Parathyroid adenoma (tissue), 2 donors: ENCODE data around the gene TCOF1.

Experiments
- H2AFZ ChIP-seq: fragments of 300-600 bp; sonication (generic); one replicate; pipeline ENCODE4 v1.7.0; 2017; ENCODE audit warnings: antibody characterized with exemption, mild to moderate bottlenecking
- H3K27ac ChIP-seq: fragments of 300-600 bp; sonication (generic); one replicate; pipeline ENCODE4 v1.7.0; 2017
- H3K27me3 ChIP-seq: fragments of 300-600 bp; sonication (generic); one replicate; pipeline ENCODE4 v1.7.0; 2017; ENCODE audit warnings: low read length; ENCODE audit not compliant: control insufficient read depth, insufficient read depth
- H3K36me3 ChIP-seq: fragments of 300-600 bp; sonication (generic); one replicate; pipeline ENCODE4 v1.7.0; 2017; ENCODE audit warnings: low read length; ENCODE audit not compliant: control insufficient read depth, insufficient read depth
- H3K4me1 ChIP-seq: fragments of 300-600 bp; sonication (generic); one replicate; pipeline ENCODE4 v1.7.0; 2017; ENCODE audit warnings: control low read depth
- H3K4me2 ChIP-seq: fragments of 300-600 bp; sonication (generic); one replicate; pipeline ENCODE4 v1.7.0; 2017; ENCODE audit warnings: low read length
- H3K4me3 ChIP-seq: fragments of 300-600 bp; sonication (generic); one replicate; pipeline ENCODE4 v1.7.0; 2017; ENCODE audit warnings: low read depth, low read length
- H3K79me2 ChIP-seq: fragments of 300-600 bp; sonication (generic); one replicate; pipeline ENCODE4 v1.7.0; 2017; ENCODE audit warnings: control low read depth
- H3K9ac ChIP-seq: fragments of 300-600 bp; sonication (generic); one replicate; pipeline ENCODE4 v1.7.0; 2017; ENCODE audit warnings: mild to moderate bottlenecking
- H3K9me3 ChIP-seq: fragments of 300-600 bp; sonication (generic); one replicate; pipeline ENCODE4 v1.7.0; 2017; ENCODE audit warnings: low read length; ENCODE audit not compliant: control insufficient read depth
- TF ChIP-seq, protein P1 (sequence below): fragments of 300-600 bp; sonication (generic); IDR thresholded peaks from one replicate; pipeline ENCODE4 v1.7.0; 2017; ENCODE audit warnings: antibody characterized with exemption, mild to moderate bottlenecking
- donor health status: primary hyperparathyroidism.

TCOF1 gene

DNA sequence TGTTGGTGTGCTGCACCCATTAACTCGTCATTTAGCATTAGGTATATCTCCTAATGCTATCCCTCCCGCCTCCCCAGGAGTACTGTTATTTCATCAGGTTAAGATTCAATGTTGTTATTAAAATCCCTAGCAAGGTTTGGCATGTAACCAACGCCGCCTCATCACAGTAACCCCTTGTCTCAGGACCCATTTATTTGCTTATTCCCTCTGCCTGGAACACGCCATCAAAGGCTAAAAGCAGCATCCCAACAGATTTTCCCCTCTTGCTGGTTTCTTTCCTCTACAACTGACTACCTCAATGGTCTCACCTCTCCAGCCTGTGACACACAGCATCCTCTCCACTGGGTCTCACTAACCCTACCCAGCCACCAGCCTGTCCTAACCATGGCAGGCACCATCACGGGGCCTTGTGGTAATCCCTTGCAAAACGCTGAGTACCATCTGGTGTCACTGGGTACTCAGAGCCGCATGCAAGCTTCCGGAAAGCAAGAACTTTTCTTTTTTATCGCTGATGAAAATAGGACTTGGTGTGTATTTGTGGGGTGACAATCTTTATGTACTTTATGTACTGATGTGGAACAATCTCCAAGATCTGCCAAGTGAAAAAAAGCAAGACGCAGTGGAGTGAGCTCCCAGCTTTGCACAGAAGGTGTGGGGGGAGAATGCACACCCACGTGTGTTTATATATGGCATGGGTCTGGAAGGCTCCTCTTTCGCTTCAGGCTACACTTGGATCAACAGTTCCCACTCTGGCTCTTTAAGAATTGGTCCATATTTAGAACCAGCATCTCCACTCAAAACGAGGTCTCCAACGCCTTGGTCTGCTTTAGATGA lies 86.0 kb downstream of the TCOF1 start:
- no peak overlapping the region for H3K4me3 ChIP-seq
- no peak overlapping the region for H3K27ac ChIP-seq
- H3K9ac ChIP-seq: no peak overlapping the region

DNA sequence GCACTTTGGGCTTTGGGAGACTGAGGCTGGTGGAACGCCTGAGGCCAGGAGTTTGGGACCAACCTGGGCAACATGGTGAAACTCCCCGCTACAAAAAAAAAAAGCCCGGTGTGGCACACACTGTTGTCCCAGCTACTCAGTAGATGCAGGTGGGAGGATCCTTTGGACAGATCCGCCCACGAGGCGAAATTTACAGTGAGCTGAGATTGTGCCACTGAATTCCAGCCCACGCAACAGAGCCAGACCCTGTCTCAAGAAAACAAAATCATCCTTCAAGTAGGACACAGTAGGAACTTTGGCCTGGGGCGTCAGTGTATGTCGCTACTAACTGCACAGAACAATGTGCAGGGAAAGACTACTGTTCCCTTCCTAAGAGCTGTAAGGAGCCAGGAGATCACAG lies 87.3 kb downstream of the TCOF1 start:
- Histone ChIP-seq H2AFZ (no peak overlapping the region), H3K4me2 (no peak overlapping the region), H3K9me3 (no peaks in the 10 kb centered on the region), H3K4me3 (no peak overlapping the region), H3K4me1 (no peaks in the 10 kb centered on the region), H3K9ac (no peak overlapping the region), H3K27me3 (no peaks in the 10 kb centered on the region), H3K27ac (no peak overlapping the region), H3K36me3 (no peaks in the 10 kb centered on the region), H3K79me2 (peaks cover 7% of the 10 kb centered on the region)
- TF ChIP-seq, protein P1, sequence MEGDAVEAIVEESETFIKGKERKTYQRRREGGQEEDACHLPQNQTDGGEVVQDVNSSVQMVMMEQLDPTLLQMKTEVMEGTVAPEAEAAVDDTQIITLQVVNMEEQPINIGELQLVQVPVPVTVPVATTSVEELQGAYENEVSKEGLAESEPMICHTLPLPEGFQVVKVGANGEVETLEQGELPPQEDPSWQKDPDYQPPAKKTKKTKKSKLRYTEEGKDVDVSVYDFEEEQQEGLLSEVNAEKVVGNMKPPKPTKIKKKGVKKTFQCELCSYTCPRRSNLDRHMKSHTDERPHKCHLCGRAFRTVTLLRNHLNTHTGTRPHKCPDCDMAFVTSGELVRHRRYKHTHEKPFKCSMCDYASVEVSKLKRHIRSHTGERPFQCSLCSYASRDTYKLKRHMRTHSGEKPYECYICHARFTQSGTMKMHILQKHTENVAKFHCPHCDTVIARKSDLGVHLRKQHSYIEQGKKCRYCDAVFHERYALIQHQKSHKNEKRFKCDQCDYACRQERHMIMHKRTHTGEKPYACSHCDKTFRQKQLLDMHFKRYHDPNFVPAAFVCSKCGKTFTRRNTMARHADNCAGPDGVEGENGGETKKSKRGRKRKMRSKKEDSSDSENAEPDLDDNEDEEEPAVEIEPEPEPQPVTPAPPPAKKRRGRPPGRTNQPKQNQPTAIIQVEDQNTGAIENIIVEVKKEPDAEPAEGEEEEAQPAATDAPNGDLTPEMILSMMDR: no peak

More for the DNA sequence above, 86.0 kb downstream of the TCOF1 start:
- H3K27me3 ChIP-seq: no peaks in the 10 kb centered on the region
- H2AFZ ChIP-seq: no peak overlapping the region
- H3K36me3 ChIP-seq: no peaks in the 10 kb centered on the region
- no peak overlapping the region for H3K4me2 ChIP-seq
- H3K9me3 ChIP-seq: no peaks in the 10 kb centered on the region
- no peaks in the 10 kb centered on the region for H3K4me1 ChIP-seq
- TF ChIP-seq, protein P1: no peak
- H3K79me2 ChIP-seq: peaks cover under 1% of the 10 kb centered on the region

DNA sequence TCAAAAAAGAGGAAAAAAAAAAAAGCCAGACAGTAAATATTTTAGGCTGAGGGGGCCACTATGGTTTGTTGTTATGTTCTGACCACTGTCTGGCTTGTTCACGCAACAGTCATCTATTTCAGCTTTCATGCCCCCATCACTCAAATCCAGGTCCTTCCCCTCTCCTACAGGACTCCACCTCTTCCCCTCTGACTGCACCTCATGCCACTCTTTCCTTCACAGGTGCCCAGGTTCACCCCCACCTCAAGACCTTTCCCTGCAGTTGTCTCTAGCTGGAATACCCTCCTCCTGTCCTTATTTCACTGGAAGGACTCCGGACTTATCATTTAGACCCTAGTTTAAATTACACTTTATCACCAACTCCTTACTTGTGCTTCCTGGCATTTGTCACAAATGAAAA lies 88.6 kb downstream of the TCOF1 start:
- no peak overlapping the region for H2AFZ ChIP-seq
- H3K36me3 ChIP-seq: no peaks in the 10 kb centered on the region

DNA sequence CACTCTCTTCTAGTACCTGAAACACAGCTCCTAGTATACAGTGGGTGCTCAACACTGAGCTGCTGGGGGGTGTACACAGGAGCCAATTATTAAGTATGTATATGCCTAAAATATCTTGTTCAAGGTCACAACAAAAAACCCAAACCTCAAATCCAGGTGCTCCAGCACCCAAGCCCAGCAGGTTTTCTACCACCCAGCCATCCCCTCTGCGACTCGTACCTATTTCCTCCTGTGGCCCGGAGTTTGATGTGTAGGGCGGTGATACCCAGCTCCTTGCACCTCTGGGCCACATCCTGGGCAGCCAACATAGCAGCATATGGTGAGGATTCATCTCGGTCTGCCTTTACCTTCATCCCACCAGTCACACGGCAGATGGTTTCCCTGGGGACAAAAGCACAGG lies 89.1 kb downstream of the TCOF1 start:
- no peak overlapping the region for H3K27ac ChIP-seq
- TF ChIP-seq, protein P1: no peak
- no peak overlapping the region for H3K4me2 ChIP-seq
- peaks cover 7% of the 10 kb centered on the region for H3K79me2 ChIP-seq
- H2AFZ ChIP-seq: no peak overlapping the region
- no peaks in the 10 kb centered on the region for H3K36me3 ChIP-seq
- H3K9ac ChIP-seq: no peak overlapping the region
- H3K4me3 ChIP-seq: no peak overlapping the region
- H3K4me1 ChIP-seq: no peaks in the 10 kb centered on the region
- H3K27me3 ChIP-seq: no peaks in the 10 kb centered on the region
- no peaks in the 10 kb centered on the region for H3K9me3 ChIP-seq

More for the DNA sequence above, 88.6 kb downstream of the TCOF1 start:
- H3K4me1 ChIP-seq: no peaks in the 10 kb centered on the region
- H3K4me3 ChIP-seq: no peak overlapping the region
- H3K79me2 ChIP-seq: peaks cover 7% of the 10 kb centered on the region
- no peak overlapping the region for H3K4me2 ChIP-seq
- TF ChIP-seq, protein P1: no peak
- no peak overlapping the region for H3K9ac ChIP-seq
- no peak overlapping the region for H3K27ac ChIP-seq
- no peaks in the 10 kb centered on the region for H3K9me3 ChIP-seq
- no peaks in the 10 kb centered on the region for H3K27me3 ChIP-seq

DNA sequence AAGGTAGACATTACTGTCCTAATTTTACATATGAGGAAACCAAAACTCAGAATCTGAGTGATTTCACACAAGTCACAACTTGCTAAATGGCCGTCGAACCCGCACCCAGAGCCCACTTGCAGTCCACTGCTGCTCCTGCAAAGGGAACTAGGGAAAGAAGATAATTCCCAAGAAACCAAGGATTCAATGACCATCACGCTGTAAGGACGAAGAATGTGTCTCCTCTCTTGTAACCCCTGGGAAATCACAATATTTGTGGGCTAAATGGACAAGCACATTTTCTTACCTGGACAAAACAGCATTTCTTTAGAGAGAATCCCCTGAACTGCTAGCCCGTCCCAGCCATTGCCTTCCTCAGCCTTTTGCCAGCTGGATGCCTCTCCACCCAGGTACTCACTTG lies 89.7 kb downstream of the TCOF1 start:
- peaks cover 7% of the 10 kb centered on the region for H3K79me2 ChIP-seq
- no peak overlapping the region for H3K27ac ChIP-seq
- H3K36me3 ChIP-seq: no peaks in the 10 kb centered on the region
- H3K9me3 ChIP-seq: no peaks in the 10 kb centered on the region
- H3K9ac ChIP-seq: no peak overlapping the region
- TF ChIP-seq, protein P1: no peak
- H3K27me3 ChIP-seq: no peaks in the 10 kb centered on the region
- H3K4me2 ChIP-seq: no peak overlapping the region
- no peaks in the 10 kb centered on the region for H3K4me1 ChIP-seq
- H3K4me3 ChIP-seq: no peak overlapping the region
- no peak overlapping the region for H2AFZ ChIP-seq
